ENCODE measurements around the gene AAK1. TPM values are rescaled to one million over a fixed set of nuclear protein-coding genes. Genes with fewer than 3 reads are reported as not detected.

AAK1 gene
- polyA plus RNA-seq, 3 donors, result 7.9 to 14.6 (median 13.3) TPM

DNA sequence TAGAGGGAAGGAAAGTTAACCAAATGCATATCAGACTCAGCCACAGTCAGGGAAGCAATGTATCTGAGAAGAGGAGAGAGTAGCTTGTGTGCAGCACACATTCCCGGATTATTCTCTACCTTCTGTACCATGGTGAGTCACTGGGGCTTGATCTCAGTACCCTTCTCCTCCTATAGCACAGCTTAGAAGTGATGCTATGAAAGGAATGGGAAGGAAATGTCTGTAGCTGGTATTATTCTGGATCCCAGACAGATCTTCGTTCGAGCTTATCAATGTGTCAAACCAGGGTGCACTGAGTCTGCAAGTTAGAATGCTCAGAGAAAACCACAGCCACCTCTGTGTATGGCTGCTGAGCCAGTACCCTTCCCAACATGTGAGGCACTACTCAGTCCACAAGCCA, 118.3 kb downstream of the AAK1 start:
- 81 to 96% (median 91%) methylated on average over 3 of the region's 3 CpGs for WGBS, 3 donors
- no peak overlapping the region for H3K27ac ChIP-seq (ENCODE audit: low read depth, low read length)

DNA sequence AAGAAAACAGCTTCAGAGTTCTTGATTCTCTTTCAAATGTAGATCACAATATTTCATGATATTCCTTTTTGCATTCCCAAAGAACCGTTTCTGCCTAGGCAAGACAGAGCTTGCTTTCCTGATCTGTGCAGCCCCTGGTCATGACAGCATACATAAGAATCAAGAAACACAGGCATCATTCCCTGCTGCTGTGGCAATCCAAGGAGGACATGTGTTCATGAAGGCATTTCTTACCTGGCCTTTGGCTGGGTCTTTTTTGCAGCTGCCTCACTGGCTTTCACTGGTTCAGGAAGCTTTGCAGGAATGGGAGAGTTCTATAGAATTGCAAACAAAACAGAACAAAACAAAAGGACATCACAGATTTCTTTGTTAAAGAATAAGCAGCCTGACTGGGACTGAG, 118.7 kb downstream of the AAK1 start:
- 91 to 97% (median 96%) methylated on average over 1 of the region's 1 CpG for WGBS, 3 donors
- no peak overlapping the region for H3K27ac ChIP-seq (ENCODE audit: low read depth, low read length)

DNA sequence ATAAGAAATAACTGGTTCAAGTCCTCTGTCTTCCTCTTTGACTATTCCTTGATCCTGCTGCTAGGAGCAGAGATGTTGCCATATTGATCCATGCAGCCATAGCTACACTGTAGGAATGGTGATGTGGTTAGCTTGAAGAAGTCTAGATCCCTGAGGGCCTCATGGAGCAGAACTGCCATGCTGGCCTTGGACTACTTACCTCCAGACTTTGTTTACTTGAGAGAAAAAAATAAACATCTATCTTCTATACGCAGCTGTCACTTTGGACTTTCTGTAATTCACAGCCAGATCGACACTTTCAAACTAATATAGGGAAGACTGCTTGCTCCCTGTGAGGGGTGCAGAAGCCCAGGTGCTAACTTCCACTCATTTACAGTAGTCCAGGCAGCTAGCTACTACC, 121.8 kb downstream of the AAK1 start:
- H3K27ac ChIP-seq (ENCODE audit: low read depth, low read length), result no peak overlapping the region
- WGBS, 3 donors, result 58 to 96% (median 92%) methylated on average over 2 of the region's 2 CpGs

DNA sequence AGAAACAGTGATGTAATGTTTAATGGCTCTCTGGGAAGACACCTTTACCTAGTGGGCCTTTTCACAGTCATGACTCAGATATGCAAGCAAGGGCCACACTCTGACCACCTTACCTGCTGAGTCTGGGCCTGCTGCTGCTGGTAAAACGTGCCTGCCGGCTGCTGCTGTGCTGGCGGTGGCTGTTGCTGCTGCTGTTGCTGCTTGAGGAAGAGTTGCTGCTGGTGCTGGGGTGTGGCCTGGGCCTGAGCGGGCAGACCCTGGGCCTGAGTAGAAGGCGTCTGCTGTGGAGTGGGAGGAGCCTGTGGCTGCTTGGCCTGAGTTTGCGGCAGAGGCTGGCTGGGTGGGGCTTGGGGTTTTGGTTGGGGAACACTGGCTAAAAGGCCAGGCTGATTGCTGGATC, 124.7 kb downstream of the AAK1 start:
- no peak overlapping the region for H3K27ac ChIP-seq (ENCODE audit: low read depth, low read length)
- 71 to 81% (median 76%) methylated on average over 6 of the region's 6 CpGs for WGBS, 3 donors

DNA sequence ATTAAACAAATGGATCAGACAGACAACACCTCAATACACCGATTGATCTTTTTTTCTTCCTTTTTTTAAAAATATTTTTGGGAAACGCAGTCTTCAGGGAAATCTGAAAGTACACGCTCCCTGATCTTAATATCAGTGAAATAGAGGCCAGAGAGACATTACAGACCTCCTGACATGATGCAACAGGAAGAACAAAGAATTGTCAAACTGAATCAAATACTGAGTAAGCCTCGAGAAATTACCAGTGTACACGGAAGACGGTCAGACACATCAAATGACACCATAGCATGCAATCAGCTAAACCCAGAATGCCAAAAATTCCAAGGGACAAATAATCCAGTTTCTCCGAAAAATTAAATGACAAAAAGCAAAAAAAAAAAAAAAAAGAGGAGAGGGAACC, 126.1 kb downstream of the AAK1 start:
- 63 to 76% (median 74%) methylated on average over 7 of the region's 7 CpGs for WGBS, 3 donors
- no peak overlapping the region for H3K27ac ChIP-seq (ENCODE audit: low read depth, low read length)

DNA sequence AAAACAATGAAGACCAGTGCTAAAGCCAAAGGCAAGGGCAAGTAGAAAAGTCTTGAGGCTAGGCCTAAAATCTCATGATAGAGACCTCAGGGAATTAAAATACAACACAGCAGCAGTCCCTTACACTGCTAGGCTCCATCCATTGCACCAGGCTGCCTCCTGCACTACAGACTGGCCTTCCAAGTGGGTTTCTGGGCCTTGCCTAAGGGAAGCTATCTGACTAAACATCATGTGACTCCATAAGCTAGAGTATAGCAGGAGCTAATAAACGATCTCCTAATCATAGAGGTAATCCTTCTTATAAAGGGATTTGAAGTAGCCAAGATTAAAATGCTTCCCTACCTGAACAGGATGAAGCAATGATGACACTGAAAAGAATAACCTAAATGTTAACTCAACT, 128.7 kb downstream of the AAK1 start:
- H3K27ac ChIP-seq (ENCODE audit: low read depth, low read length), result no peak overlapping the region
- 74 to 82% (median 79%) methylated on average over 1 of the region's 1 CpG for WGBS, 3 donors

DNA sequence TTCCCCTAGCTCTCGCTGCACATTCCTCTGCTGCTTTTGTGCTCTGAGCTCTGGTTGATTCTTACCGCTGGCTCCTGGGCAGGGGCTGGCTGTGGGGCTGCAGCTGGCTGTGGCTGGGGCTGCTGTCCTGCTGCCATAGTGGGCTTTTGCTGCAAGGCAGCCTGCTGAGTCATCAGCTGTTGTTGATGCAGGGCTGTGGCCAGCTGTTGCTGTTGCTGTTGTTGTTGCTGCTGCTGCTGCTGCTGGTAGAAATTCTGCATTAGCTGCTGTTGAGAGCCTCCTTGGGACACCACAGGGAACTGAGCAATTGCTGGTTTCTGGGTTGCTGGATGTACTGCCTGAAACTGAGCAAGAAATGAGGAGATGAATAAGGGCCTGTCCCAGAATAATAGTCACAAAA, 129.1 kb downstream of the AAK1 start:
- H3K27ac ChIP-seq (ENCODE audit: low read depth, low read length), result no peak overlapping the region
- 84 to 93% (median 92%) methylated on average over 2 of the region's 2 CpGs for WGBS, 3 donors

DNA sequence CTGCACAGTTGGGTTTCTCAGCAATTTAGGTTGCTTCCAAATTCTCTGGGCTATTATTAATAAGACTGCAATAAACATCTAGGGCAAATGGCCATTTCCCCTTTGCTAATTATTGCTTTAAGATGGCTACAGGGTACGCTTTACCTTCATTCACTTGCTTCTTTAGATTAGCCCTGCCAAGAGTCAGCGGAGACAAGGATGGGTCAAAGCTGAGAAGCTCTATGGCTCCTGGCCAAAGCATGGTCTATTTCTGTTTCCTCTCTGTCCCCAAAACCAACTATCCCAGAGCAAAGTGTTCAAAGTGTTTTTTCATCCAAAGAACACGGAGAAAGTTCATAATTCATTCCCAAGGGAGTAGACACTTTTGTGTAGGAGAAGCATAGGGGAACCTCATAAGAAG, 131.1 kb downstream of the AAK1 start:
- WGBS, 3 donors, result 81 to 89% (median 86%) methylated on average over 3 of the region's 3 CpGs

DNA sequence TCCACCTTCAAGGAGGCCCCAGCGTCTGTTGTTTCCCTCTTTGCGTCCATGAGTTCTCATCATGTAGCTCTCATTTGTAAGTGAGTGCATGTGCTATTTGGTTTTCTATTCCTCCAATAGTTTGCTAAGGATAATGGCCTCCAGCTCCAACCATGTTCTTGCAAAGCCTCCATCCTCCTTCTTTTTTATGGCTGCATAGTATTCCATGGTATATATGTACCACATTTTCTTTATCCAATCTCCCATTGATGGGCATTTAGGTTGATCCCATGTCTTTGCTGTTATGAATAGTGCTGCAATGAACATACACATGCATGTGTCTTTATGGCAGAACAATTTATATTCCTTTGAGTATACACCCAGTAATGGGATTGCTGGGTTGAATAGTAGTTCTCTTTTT, 133.3 kb downstream of the AAK1 start:
- H3K27ac ChIP-seq (ENCODE audit: low read depth, low read length), result no peak overlapping the region
- WGBS, 3 donors, result 62 to 99% (median 98%) methylated on average over 2 of the region's 2 CpGs

More for the DNA sequence above, 131.1 kb downstream of the AAK1 start:
- H3K27ac ChIP-seq (ENCODE audit: low read depth, low read length), result no peak overlapping the region

DNA sequence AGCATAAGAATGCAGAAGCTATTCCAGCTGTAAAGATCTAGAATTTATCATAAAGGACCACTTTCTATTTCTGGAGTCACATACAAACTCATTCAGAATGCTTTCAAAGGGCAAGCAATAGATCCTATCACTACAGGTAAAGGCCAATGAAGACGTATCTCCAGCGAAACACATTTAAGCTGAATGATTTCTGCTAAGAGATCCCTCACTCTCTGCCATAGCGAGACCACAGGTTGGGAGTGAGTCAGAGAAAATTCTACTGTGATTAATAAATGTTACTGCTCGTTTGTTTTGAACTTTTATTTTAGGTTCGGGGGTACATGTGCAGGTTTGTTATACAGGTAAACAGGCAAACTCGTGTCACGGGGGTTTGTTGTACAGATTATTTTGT, 133.8 kb downstream of the AAK1 start:
- 94 to 95% (median 95%) methylated on average over 7 of the region's 7 CpGs for WGBS, 3 donors

DNA sequence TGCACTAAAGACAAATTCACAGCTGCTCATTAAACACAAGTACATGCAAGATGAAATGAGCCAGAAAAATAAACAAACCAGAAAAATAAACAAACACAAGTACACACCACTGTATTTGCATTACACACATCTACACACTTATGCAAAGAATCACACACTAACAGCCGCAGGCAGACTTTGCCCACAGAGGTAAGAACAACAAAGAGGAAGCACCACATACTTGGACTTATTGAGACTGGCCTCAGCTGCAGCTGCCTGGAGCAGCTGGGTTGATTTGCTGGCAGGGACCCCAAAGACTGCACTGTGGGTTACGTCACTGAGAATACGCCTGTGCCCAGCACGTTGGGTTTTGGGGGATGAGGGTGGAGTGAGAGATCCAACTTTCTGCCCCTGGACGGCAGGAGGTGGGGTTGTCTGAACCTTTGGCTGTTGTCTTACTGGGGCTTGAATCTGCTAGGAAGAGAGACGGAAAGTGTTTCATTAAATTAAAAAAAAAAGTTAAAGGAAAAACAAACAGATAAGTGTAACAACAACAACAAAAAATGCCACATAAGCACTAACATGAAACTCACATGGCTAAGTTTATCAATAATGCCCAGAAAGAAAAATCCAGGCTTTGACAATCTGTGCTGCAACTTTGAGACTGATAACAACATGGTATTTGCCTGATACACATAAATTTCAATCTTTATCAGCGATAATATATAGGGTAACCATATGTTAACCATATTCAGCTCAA, 134.4 kb downstream of the AAK1 start:
- 68 to 74% (median 69%) methylated on average over 7 of the region's 7 CpGs for WGBS, 3 donors
- H3K27ac ChIP-seq (ENCODE audit: low read depth, low read length), result no peak overlapping the region

More for the DNA sequence above, 133.8 kb downstream of the AAK1 start:
- H3K27ac ChIP-seq (ENCODE audit: low read depth, low read length), result no peak overlapping the region

DNA sequence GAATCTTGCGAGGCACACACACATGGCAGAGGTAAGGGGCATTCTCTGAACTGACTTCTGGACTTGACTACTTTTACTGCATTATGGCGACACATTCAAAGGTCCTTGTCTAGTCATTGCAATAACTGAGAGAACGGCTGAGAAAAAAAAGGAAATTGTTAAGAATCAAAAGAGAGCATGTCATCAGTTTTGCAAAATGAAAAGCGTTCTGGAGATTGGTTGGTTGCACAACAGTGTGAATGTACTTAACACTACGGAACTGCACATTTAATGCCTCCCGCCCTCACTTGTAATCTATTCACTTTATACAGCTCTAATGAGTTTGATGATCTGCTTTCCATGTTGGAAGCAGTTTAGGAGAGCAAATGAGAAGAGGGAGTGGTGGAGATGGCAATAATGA, 137.8 kb downstream of the AAK1 start:
- no peak overlapping the region for H3K27ac ChIP-seq (ENCODE audit: low read depth, low read length)
- 64 to 91% (median 71%) methylated on average over 6 of the region's 6 CpGs for WGBS, 3 donors

DNA sequence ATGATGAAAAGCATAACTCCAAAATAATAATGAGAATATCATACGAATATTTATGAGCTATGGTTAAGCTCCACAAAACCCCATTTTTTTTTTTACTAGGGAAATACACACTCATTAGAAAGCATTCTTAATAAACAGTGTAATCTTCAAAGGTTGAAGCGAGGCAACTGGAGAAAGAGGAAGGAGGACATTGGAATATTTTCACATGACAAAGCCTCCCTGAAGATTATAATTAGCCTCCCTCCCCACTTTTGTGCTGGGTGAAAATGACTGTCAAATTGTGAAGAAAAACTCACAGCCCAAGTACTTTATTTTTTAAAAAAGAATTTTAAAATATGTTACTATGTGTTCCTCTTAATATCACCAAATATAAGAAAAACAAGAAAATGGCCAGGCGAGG, 142.2 kb downstream of the AAK1 start:
- no peak overlapping the region for H3K27ac ChIP-seq (ENCODE audit: low read depth, low read length)
- 85 to 93% (median 86%) methylated on average over 3 of the region's 3 CpGs for WGBS, 3 donors

DNA sequence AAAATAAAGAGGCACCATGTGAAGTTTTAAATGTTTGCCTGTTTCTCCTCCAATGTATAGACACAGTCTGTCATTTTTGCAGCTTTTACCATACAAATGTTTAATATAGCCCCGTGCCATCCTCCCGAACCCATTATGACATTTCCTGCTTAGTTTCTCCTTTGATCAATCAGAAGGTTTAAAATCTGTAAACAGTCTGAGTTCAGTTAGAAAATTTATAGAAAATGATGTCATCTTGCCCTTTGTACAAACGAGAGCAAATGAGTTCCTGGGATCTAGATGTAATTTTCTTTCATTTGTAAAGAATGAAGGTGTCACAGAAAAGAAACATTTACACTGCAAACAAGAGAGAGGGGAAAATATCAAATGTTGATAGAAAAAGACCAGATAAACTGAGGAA, 143.6 kb downstream of the AAK1 start:
- WGBS, 3 donors, result 63 to 70% (median 63%) methylated on average over 3 of the region's 3 CpGs
- H3K27ac ChIP-seq (ENCODE audit: low read depth, low read length), result no peak overlapping the region

DNA sequence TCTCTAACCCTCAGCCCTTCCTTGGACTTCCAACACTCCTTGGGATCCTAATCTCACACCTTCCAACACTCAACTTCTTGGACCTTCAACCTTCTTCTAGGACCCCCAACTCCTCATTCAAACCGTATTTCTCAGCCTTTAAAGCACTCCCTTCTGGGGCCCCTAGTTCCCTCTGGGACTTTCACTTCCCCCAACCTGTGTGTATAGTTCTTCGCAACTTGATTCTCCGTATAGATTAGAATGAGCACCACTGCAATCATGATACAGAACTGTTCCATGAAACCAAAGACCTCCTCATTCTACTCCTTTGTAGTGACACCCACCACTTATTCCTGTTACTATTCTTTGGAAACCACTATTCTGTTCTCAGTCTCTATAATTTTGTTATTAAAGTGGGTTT, 144.3 kb downstream of the AAK1 start:
- WGBS, 3 donors, result 68 to 93% (median 80%) methylated on average over 3 of the region's 3 CpGs
- H3K27ac ChIP-seq (ENCODE audit: low read depth, low read length), result no peak overlapping the region

DNA sequence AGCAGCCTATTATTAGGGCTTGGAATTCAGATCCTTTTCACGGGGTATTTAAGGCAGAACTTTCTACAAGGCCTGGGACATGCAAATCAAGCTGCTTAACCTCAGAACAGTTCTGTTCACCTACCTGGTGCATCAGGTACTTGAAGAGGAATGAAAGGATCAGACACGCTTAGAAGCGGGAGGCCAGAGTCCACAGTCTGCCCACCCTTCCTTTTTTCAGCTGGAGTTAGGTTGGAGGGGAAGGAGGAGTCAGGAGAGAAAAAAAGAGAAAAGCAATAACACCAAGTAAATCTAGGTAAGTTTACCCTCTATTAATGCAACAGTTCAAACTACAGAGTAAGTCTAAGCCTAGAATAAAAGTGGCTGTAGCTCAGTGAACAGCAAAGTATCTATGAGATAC, 147.7 kb downstream of the AAK1 start:
- 91 to 99% (median 97%) methylated on average over 3 of the region's 3 CpGs for WGBS, 3 donors
- H3K27ac ChIP-seq (ENCODE audit: low read depth, low read length), result no peak overlapping the region

DNA sequence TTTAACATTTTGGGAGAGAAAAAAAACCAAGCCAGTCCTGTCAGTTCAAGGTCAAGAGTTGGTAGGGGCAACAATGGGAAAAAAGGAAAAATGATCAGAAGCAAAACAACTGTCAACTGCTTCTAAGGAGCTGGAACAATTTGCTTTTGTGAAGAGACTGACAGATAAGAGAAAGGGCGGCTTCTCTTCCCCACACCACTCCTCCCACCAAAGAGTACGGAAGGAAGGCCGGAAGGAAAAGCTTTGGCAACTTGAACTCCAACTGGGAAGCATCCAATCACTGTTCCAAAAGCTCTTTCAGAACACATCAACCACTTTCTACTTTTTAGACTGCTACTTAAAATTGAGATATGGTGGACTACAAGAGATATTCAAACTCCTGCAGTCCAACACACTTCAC, 148.5 kb downstream of the AAK1 start:
- no peak overlapping the region for H3K27ac ChIP-seq (ENCODE audit: low read depth, low read length)
- 66 to 85% (median 68%) methylated on average over 3 of the region's 3 CpGs for WGBS, 3 donors

DNA sequence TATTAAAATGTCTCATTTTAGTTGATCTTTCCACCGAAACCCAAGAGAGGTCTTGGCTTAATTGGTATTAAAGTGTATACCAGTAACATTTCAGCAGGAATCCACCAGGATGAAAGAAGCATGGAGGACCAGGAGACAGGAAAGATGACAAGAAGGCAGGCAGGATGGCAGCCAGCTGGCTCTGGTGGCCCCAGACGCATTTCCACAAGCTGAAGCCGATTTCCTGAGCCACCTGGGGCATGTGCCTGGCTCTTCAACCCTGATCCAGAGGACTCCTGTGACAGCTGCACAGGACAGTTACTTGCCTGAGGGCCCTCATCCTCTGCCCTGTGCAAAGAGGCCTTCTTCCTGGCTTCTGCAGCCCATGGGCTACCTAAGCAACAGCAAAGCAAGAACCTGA, 149.4 kb downstream of the AAK1 start:
- H3K27ac ChIP-seq (ENCODE audit: low read depth, low read length), result no peak overlapping the region
- WGBS, 3 donors, result 72 to 84% (median 72%) methylated on average over 3 of the region's 3 CpGs

DNA sequence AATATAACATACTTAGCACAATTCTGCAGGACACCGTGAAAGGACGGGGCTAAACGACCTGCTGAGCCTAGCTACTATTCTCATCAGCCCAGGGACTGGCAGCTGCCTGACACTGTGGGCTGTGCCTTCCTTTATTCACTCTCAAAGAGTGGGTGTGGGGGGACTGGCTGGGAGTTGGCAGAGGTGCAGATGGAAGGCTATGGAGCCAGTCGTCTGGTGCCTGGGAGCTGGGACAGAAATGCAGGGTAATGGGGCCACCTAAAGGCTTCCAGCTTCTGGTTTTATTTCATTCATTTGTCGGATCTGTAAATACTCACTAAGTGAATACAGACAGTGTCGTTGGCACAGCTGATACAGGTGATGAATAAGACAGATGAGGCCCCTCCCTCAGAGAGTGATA, 150.3 kb downstream of the AAK1 start:
- no peak overlapping the region for H3K27ac ChIP-seq (ENCODE audit: low read depth, low read length)
- WGBS, 3 donors, result 57 to 69% (median 67%) methylated on average over 6 of the region's 6 CpGs

DNA sequence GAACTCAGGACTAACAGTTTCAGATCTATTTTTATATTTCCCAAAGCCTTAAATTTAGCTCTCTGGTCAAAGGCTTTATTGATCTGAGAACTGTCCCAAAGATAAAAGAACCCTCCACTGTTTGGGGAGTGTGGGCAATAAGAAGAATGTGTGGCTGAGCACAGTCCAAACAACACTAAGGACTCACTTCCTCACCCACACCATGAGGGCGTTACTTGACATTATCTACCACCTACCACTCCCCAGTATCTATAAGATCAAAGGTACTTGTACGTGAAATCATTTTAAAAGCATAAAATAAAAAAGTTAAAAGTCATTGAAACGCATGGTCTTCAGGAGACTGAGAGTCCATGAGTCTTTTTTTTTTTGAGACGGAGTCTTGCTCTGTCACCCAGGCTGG, 151.7 kb downstream of the AAK1 start:
- no peak overlapping the region for H3K27ac ChIP-seq (ENCODE audit: low read depth, low read length)
- 83 to 89% (median 86%) methylated on average over 4 of the region's 4 CpGs for WGBS, 3 donors

DNA sequence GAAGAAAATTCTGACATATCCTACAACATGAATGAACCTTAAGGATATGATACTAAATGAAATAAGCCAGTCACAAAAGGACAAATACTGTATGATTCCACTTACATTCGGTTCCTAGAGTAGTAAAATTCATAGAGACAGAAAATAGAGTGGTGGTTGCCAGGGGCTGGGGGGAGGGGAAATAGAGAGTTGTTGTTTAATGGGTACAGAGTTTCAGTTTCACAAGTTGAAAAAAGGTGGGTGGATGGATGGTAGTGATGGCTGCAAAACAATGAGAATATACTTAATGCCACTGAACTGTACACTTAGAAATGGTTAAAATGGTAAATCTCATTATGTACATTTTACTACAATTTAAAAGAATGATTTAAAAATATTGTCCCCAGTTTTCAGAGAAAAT, 153.1 kb downstream of the AAK1 start:
- 85 to 91% (median 87%) methylated on average over 1 of the region's 1 CpG for WGBS, 3 donors

More for the DNA sequence above, 153.1 kb downstream of the AAK1 start:
- H3K27ac ChIP-seq (ENCODE audit: low read depth, low read length), result no peak overlapping the region
